Measurements from ENCODE around the gene SPACDR. TPM values are rescaled to one million over a fixed set of nuclear protein-coding genes. Genes with fewer than 3 reads are reported as not detected.

SPACDR gene
- polyA plus RNA-seq, 3 donors: 0.58 to 1.4 (median 0.82) TPM

DNA sequence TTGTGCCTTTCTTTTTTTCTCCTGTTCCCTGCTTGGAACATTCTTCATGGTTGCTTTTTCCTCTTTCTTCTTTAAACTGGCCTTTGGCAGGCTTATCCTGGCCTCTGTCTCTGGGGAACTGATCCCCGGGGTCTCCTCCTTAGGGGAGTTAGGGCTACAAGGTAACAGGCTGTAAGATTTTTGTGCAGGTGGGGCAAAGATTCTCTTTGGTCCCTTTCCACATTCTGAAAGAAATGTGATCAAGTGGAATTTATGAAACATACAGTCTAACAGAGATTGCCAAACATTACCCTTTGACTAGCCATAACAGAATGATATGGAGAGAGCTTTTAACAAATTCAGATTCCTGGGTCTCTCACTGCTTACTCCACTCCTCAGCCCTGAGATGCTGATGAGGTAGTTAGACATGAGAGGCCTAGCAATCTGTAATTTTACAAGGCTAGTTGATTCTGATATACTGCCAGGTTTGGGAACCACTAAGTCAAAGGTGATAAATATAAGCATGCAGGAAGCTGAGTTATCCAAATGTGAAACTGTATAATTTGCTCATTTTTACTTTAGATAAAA is 44.3 kb downstream of the SPACDR start:
- no peak for DNase-seq (ENCODE audit: low read depth in 3 of 3, low spot score in 2 of 3)

DNA sequence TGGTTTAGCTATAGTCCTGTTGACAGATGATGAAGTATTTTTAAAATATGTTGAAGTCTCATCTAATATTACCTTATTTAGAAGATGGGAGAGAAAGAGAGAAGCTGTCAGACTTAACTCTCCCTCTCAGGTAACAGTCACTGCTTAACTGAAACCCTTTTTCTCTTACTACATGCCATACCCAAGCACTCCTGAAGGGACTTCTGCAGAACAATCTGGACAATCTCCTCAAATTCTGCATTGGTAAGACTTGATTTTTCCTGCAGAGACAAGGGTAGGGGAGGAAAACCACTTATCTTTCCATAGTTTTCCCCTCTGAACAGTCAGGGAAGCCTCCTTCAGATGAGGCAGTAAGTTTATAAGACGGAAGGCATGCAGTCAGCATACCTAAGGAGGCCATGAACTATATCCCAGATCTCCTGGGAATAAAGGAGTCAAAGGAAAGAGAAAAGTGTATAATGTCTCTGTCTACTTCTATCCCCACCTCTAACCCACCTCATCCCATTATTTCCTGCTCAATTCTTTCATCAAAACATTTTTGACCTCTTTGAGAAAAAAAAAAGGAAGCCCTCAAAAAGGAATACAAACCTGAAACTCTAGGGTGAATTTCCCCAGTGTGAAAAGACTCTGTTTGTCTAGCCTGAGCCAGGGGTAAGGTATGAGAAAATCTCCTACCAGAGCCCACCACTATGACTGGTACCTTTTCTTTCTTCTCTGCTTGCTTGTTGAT is 45.0 kb downstream of the SPACDR start:
- DNase-seq (ENCODE audit: low read depth in 3 of 3, low spot score in 2 of 3): no peak

DNA sequence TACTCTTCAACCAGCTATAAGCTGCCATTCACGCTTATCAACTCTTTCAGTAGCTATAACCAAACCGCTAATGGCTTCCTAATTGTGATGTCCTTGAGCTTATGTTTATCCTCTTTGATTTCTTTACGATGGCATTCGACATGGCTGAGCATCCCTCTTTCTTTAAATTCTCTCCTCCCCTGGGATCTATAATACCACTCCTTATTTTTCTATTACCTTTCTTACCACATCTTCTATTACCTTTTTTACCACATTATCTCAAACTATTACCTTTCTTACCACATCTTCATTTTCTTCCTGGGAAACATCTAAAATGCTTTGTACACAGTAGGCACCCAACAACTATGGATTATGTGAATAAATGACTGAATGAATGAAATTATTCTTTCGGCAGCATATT is 48.6 kb downstream of the SPACDR start:
- no peak for DNase-seq (ENCODE audit: low read depth in 3 of 3, low spot score in 2 of 3)

DNA sequence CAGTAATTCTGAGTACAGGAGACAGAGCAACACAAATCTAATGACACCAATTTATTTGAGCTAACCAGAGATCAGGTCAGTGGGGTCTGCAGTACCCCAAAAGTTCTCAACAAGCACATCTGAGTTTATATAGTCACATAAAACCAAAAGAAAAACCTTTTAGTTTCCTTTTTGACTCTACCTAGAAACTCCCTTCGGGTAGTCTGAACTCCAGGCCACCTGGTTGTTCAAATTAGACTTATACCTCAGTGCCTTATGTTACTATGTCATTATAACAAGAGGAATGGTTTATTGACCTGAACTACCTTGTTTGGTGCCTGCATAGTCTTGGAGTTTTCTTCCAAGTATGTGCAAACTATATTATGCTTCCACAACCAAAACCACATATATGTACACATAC is 50.2 kb downstream of the SPACDR start:
- DNase-seq (ENCODE audit: low read depth in 3 of 3, low spot score in 2 of 3): no peak

DNA sequence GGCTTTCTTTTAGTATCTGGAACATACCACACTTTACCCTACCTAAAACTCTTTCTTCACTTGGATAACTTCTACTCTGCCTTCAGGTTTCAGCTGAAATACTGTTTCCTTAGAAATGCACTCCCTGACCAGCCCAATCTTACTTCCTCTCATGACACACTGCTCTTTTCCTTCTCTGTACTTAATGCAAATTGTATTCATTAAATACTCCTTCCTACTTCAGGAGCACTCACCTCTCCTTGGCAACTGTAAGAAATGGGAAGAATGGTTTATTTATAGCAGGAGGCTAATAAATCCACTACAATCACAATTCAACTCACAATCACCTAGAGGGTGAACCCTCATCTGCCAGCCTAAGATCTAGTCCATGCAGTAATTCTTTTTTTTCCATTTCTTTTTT is 50.7 kb downstream of the SPACDR start:
- no peak for DNase-seq (ENCODE audit: low read depth in 3 of 3, low spot score in 2 of 3)

DNA sequence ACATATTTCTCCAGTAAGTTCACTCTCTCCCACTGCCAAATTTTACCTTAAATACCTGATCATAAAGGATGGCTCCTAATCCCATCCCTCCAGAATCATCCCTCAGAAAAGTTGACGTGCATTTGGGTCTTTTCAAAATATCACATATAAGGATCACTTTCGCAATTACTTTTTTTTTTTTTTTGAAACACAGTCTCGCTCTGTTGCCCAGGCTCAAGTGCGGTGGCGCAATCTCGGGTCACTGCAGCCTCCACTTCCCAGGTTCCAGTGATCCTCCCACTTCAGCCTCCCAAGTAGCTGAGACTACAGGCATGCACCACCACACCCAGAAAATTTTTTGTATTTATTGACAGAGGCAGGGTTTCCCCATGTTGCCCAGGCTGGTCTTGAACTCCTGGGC is 53.0 kb downstream of the SPACDR start:
- DNase-seq (ENCODE audit: low read depth in 3 of 3, low spot score in 2 of 3): no peak

DNA sequence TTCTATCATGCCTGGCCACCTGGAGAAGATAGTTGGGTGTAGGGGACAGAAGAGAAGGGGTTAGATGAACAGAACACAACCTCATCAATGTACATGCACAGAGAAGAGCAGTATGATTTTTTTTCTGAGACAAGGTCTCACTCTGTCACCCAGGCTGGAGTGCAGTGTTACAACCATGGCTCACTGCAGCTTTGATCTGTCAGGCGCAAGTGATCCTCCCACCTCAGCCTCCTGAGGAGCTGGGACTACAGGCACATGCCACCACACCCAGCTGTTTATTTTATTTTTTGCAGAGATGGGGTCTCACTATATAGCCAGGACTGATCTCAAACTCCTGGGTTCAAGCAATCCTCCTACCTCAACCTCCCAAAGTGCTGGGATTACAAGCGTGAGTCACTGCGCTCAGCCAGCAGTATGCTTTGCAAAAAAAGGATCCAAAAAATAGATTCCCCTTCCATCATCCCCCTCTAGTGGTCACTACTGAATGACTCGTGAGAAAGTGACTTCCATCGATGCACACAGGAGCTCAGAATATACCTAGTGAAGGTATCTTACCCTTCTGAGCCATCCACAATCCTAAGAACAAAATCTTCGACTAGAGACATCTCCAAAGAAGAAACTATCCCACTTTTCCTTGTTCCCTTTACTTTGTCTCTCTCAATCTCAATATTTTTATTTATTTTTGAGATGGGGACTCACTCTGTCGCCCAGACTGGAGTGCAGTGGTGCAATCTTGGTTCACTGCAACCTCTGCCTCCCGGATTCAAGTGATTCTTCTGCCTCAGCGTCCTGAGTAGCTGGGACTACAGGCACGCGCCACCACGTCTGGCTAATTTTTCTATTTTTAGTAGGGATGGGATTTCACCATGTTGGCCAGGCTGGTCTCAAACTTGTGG is 56.5 kb downstream of the SPACDR start:
- DNase-seq (ENCODE audit: low read depth in 3 of 3, low spot score in 2 of 3): peak in 2 of 3 donors; percentile 50 to 55

DNA sequence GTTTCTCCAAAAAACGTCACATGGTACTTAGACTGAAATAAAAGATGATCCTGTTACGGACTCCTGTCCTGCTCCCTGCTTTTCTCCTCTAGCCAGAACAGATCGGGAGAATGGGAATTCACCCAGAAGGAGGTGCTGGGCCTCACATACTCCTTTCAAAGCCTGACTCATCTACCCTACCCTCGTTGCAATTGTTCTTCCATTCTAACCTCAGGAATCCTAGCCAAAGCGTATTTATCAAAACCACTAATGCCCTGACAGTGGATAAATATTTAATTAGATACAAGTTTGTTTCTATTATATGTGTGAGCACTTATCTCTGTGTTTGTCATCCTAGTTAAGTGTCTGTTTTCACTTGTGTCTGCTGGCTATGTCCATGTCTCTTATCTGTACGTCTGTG is 57.3 kb downstream of the SPACDR start:
- no peak for DNase-seq (ENCODE audit: low read depth in 3 of 3, low spot score in 2 of 3)

Other genes with a start within 250 kb of the SPACDR start
- gene PVRIG, start 244.3 kb downstream of the SPACDR start, polyA plus RNA-seq (ENCODE audit: insufficient read length in 3 of 3): 1 to 10 TPM; 2.0 to 3.8 (median 3.1) TPM
- 1 to 10 TPM; 6.7 to 8.1 (median 6.8) TPM for gene SPDYE3, start 156.6 kb downstream of the SPACDR start, polyA plus RNA-seq (ENCODE audit: insufficient read length in 3 of 3)
- 10 to 100 TPM; 23.2 to 26.9 (median 23.8) TPM for gene PILRB, start 106.1 kb downstream of the SPACDR start, polyA plus RNA-seq (ENCODE audit: insufficient read length in 3 of 3)
- 1 to 10 TPM; 3.4 to 3.7 (median 3.5) TPM for gene PILRA, start 90.8 kb downstream of the SPACDR start, polyA plus RNA-seq (ENCODE audit: insufficient read length in 3 of 3)
- 1 to 10 TPM; 5.4 to 6.5 (median 5.4) TPM for gene ZCWPW1, start 35.6 kb downstream of the SPACDR start, polyA plus RNA-seq (ENCODE audit: insufficient read length in 3 of 3)
- 10 to 100 TPM; 49.4 to 57.1 (median 51.9) TPM for gene MEPCE, start 34.4 kb downstream of the SPACDR start, polyA plus RNA-seq (ENCODE audit: insufficient read length in 3 of 3)
- gene PPP1R35, start 27.8 kb downstream of the SPACDR start, polyA plus RNA-seq (ENCODE audit: insufficient read length in 3 of 3): 10 to 100 TPM; 12.7 to 14.2 (median 13.9) TPM
- gene TSC22D4, start 15.0 kb upstream of the SPACDR start, polyA plus RNA-seq (ENCODE audit: insufficient read length in 3 of 3): 10 to 100 TPM; 28.6 to 35.0 (median 29.4) TPM
- 1 to 10 TPM; 1.3 to 1.8 (median 1.4) TPM for gene NYAP1, start 19.7 kb upstream of the SPACDR start, polyA plus RNA-seq (ENCODE audit: insufficient read length in 3 of 3)
- gene AGFG2, start 74.9 kb upstream of the SPACDR start, polyA plus RNA-seq (ENCODE audit: insufficient read length in 3 of 3): 10 to 100 TPM; 10.4 to 12.1 (median 10.4) TPM
- gene SAP25, start 109.6 kb upstream of the SPACDR start, polyA plus RNA-seq (ENCODE audit: insufficient read length in 3 of 3): 1 to 10 TPM in 2 of 3 donors, under 1 TPM in 1; 0.82 to 1.7 (median 1.6) TPM
- gene LRCH4, start 121.9 kb upstream of the SPACDR start, polyA plus RNA-seq (ENCODE audit: insufficient read length in 3 of 3): 10 to 100 TPM; 22.9 to 25.5 (median 23.3) TPM
- gene FBXO24, start 122.1 kb upstream of the SPACDR start, polyA plus RNA-seq (ENCODE audit: insufficient read length in 3 of 3): 1 to 10 TPM; 1.3 to 1.4 (median 1.4) TPM
- gene PCOLCE, start 138.1 kb upstream of the SPACDR start, polyA plus RNA-seq (ENCODE audit: insufficient read length in 3 of 3): 10 to 100 TPM; 76.9 to 87.6 (median 81.8) TPM
- 10 to 100 TPM; 21.6 to 24.0 (median 23.8) TPM for gene MOSPD3, start 148.3 kb upstream of the SPACDR start, polyA plus RNA-seq (ENCODE audit: insufficient read length in 3 of 3)
- gene TFR2, start 177.3 kb upstream of the SPACDR start, polyA plus RNA-seq (ENCODE audit: insufficient read length in 3 of 3): under 1 TPM; 0.43 to 0.79 (median 0.78) TPM
- gene ACTL6B, start 192.2 kb upstream of the SPACDR start, polyA plus RNA-seq (ENCODE audit: insufficient read length in 3 of 3): not detected
- gene GNB2, start 209.5 kb upstream of the SPACDR start, polyA plus RNA-seq (ENCODE audit: insufficient read length in 3 of 3): 100 to 1,000 TPM; 164 to 210 (median 185) TPM
- 10 to 100 TPM; 27.1 to 30.1 (median 27.1) TPM for gene GIGYF1, start 230.0 kb upstream of the SPACDR start, polyA plus RNA-seq (ENCODE audit: insufficient read length in 3 of 3)
- 10 to 100 TPM; 22.5 to 25.9 (median 23.3) TPM for gene POP7, start 241.9 kb upstream of the SPACDR start, polyA plus RNA-seq (ENCODE audit: insufficient read length in 3 of 3)

Measured in right renal cortex interstitium (tissue), 3 donors.